ENCODE data around the gene UROC1.
A peak's percentile ranks its signal among the peaks of the same experiment; 100 is the strongest.

UROC1 gene

GRCh38 chr3:126439346-126439967 lies 78.1 kb downstream of the UROC1 start:
- intact Hi-C loops (cut with DNase I; ENCODE audit: low total_unique reads) = no loop called here
- Histone ChIP-seq H3K27me3 (no peaks in the 10 kb centered on the region), H3K27ac (no peak overlapping the region), H3K4me3 (no peak overlapping the region), H3K36me3 (peaks cover 45 to 73% (median 68%) of the 10 kb centered on the region in 3 donors), H3K4me1 (no peaks in the 10 kb centered on the region), H3K9me3 (no peaks in the 10 kb centered on the region)
- no peak for TF ChIP-seq CTCF (IDR thresholded peaks at IDR 0.05)
- DNase-seq = no peak

DNA sequence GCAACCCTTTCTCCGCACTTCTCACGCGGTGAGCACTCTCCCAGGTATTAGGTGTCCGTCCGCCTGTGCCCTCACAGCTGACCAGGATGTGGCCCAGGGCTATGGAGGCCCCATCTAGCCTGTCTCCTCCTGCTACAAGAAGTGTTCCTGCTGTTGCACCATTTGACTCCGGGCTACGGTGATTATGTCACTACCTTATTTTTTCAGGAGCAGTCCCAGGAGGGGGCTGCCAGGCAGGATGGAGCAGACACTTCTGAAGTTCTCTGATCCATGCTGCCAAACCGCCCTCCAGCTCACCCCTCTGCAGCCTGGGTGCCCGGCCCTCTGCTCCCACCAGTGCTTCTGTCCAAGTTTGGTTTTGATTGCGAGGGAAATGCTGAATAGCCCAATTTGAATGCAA lies 78.8 kb downstream of the UROC1 start:
- no peak for TF ChIP-seq CTCF (IDR thresholded peaks at IDR 0.05)
- Histone ChIP-seq H3K27ac (no peak overlapping the region), H3K4me1 (no peaks in the 10 kb centered on the region), H3K9me3 (no peaks in the 10 kb centered on the region), H3K4me3 (no peak overlapping the region), H3K36me3 (peaks cover 45 to 80% (median 74%) of the 10 kb centered on the region in 3 donors), H3K27me3 (no peaks in the 10 kb centered on the region)
- intact Hi-C loops (cut with DNase I; ENCODE audit: low total_unique reads) = no loop called here
- DNase-seq = no peak

DNA sequence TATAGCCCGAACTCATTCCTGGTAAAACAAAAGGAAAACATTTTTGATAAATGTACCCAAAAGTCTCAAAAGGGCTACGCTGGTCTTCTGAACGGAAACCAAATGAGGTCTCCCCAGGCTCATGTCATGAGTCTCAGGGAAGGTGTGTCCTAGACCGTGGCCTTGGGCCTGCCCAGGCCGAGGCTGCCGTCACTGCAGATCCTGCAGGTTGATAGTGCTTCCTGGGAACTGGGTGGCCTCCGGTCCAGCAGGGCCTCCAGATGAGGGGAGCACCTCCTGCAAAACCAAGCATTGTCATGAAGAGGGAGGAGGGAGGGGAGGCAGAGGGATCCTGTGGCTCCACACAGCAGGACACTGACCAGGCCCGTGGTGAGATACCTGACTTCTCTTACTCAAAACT lies 79.4 kb downstream of the UROC1 start:
- no peaks in the 10 kb centered on the region for H3K4me1 ChIP-seq
- H3K4me3 ChIP-seq = no peak overlapping the region
- intact Hi-C loops (cut with DNase I; ENCODE audit: low total_unique reads) = no loop called here
- no peaks in the 10 kb centered on the region for H3K27me3 ChIP-seq
- TF ChIP-seq CTCF (IDR thresholded peaks at IDR 0.05) = no peak
- no peak for DNase-seq
- H3K9me3 ChIP-seq = no peaks in the 10 kb centered on the region
- no peak overlapping the region for H3K27ac ChIP-seq
- peaks cover 45 to 86% (median 79%) of the 10 kb centered on the region in 3 donors for H3K36me3 ChIP-seq

DNA sequence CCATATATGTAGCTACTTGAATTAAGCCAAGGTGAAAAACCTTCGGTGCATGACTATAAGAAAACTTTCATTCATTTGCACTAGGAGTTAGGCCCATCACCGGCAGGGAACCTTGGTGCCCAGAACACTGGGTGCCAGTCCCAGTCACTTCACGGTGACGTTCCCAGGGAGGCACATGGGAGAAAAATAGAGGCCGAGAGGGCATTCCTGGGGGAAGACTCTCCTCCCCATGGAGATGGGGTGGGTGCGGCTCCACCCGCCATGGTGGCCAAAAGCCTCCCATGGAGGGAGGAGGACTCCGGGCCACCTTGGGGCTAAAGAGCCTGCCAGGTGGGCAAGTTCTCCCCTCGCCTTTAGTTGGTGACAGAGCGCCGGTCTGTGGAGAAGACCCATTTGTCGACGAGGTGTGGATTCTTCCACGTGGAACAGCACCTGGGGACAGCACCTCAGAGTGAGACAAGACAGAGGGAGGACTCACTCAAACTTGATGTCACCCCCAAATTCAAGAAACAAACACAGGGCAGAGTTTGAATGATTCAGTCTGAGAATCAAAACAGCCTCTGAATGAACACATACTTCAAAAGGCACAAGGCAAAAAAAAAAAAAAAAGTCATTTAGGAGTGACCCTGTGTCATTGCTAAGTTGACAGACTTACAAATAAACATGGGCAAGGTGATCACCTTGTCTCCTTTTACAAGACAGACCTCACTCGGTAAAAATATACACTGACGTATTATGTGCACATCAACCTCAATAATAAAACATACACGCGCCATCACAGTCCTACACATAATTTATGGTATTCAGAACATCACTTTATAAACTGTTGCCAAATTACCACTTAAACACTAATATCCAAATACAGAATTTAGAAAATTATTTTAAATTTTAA lies 80.5 kb downstream of the UROC1 start:
- H3K9me3 ChIP-seq = no peaks in the 10 kb centered on the region
- intact Hi-C loops (cut with DNase I; ENCODE audit: low total_unique reads) = no loop called here
- no peak overlapping the region for H3K4me3 ChIP-seq
- no peak for TF ChIP-seq CTCF (IDR thresholded peaks at IDR 0.05)
- no peak for DNase-seq
- H3K27me3 ChIP-seq = no peaks in the 10 kb centered on the region
- H3K27ac ChIP-seq = no peak overlapping the region
- H3K4me1 ChIP-seq = no peaks in the 10 kb centered on the region
- peaks cover 45 to 92% (median 83%) of the 10 kb centered on the region in 3 donors for H3K36me3 ChIP-seq

GRCh38 chr3:126435456-126436315 lies 81.9 kb downstream of the UROC1 start:
- peaks cover 37 to 88% (median 72%) of the 10 kb centered on the region in 3 donors for H3K36me3 ChIP-seq
- DNase-seq = peak in 1 of 2 donors; percentile 39
- intact Hi-C loops (cut with DNase I; ENCODE audit: low total_unique reads) = no loop called here

More at GRCh38 chr3:126435456-126436315, 81.9 kb downstream of the UROC1 start:
- Histone ChIP-seq H3K4me3 (no peak overlapping the region), H3K27ac (no peak overlapping the region), H3K9me3 (peaks cover 0 to 5% (median 5%) of the 10 kb centered on the region in 3 donors), H3K4me1 (no peaks in the 10 kb centered on the region), H3K27me3 (no peaks in the 10 kb centered on the region)
- no peak for TF ChIP-seq CTCF (IDR thresholded peaks at IDR 0.05)

Measured in tibial artery (tissue), 4 donors.